Breast epithelium (tissue), 3 donors: ENCODE results near the gene ANKRD55.

Source experiments
- POLR2A ChIP-seq: fragments of 450-650 bp; IDR thresholded peaks from one replicate; pipeline ENCODE4 v1.6.1; 2016; ENCODE audit warnings: antibody characterized with exemption, mild to moderate bottlenecking, moderate library complexity
- POLR2AphosphoS5 ChIP-seq, 3 donors: sonication (generic); formaldehyde crosslinking; IDR thresholded peaks; one replicate each; pipeline ENCODE4 v1.6.1; 2017; ENCODE audit warnings: antibody characterized with exemption in 3 of 3
- TF ChIP-seq, protein P1 (sequence below), 3 donors: fragments of 450-650 bp; IDR thresholded peaks; one replicate each; pipeline ENCODE4 v1.5.1; 2016 to 2017; ENCODE audit warnings: antibody characterized with exemption in 3 of 3, mild to moderate bottlenecking in 3 of 3, moderate library complexity in 3 of 3

DNA sequence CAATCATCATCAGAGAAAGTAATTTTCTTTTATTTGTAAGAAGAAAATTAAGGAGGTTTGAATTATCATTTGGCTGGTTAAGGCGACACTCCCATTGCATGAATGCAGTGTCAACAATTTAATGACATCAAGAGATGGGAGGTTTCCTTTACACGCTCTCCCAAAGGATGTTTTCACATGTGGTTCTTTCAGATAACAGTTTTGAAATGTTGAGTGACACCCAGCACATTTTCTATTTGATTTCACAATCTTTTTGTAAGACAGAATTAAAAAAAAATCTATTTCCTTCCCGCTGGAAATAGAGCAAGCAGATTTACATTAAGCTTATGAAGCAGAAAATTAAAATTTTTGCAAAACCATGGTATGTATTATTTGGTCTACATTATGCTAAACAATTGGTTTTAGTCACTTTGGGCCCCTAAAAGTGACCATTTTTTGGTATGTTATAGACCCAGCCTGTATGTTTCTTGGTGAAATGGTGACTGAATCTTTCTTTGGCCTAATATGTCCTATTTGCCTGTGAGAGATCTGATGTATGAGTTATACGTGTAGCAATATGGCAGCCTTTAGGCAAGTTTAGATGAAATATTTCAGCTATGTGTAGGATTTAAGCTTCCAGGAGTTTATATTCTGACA lies 18.9 kb upstream of the ANKRD55 start:
- TF ChIP-seq POLR2AphosphoS5 (IDR thresholded peaks at IDR 0.05) (no peak), POLR2A (no peak)
- TF ChIP-seq, protein P1, sequence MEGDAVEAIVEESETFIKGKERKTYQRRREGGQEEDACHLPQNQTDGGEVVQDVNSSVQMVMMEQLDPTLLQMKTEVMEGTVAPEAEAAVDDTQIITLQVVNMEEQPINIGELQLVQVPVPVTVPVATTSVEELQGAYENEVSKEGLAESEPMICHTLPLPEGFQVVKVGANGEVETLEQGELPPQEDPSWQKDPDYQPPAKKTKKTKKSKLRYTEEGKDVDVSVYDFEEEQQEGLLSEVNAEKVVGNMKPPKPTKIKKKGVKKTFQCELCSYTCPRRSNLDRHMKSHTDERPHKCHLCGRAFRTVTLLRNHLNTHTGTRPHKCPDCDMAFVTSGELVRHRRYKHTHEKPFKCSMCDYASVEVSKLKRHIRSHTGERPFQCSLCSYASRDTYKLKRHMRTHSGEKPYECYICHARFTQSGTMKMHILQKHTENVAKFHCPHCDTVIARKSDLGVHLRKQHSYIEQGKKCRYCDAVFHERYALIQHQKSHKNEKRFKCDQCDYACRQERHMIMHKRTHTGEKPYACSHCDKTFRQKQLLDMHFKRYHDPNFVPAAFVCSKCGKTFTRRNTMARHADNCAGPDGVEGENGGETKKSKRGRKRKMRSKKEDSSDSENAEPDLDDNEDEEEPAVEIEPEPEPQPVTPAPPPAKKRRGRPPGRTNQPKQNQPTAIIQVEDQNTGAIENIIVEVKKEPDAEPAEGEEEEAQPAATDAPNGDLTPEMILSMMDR (IDR thresholded peaks at IDR 0.05), result no peak
